Measurements from ENCODE around the gene MYPN.

Gene MYPN

DNA sequence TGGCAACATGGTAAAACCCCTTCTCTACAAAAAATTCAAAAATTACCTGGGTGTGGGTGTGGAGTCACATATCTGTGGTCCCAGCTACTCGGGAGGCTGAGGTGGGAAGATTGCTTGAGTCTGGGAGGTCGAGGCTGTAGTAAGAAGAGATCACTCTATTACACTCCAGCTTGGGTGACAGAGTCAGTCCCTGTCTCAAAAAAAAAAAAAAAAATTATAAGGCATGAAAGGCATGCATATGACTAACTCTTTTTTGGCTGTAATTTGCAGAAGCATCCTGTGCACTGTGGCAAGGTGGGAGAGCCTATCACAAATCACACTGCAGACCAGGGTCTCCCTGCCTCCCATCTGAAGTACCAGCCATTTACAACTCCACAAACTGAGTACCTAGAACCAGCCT is 14.1 kb upstream of the MYPN start:
- DNase-seq (ENCODE audit: low read depth in 2 of 2), result no peak

DNA sequence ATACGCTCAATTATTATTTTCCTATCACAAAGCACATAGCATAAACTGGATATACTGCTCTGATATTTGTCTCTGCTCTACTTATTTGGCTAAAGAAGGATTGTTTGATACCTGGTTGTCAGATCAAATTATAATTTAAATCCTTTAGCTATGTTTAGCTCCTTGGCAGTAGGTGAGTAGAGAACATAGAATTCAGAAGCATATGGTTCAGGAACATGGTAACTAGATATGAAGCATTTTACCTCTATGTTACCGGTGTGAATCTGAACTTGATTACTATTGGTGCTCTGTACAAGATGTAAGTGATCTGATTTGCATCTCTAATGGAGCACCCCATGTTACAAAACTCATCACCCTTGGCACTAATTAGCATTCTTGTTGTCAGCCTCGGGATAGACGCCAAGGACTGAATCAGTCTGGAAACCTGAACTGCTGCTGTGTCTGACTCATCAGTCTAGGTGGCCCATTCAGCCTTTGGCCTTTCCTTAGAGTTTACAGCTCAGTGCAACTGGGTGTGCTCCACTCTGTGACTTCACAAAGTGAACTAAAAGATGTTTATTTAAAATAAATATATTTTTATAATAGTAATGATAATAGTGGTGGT is 12.3 kb upstream of the MYPN start:
- DNase-seq (ENCODE audit: low read depth in 2 of 2), result no peak

DNA sequence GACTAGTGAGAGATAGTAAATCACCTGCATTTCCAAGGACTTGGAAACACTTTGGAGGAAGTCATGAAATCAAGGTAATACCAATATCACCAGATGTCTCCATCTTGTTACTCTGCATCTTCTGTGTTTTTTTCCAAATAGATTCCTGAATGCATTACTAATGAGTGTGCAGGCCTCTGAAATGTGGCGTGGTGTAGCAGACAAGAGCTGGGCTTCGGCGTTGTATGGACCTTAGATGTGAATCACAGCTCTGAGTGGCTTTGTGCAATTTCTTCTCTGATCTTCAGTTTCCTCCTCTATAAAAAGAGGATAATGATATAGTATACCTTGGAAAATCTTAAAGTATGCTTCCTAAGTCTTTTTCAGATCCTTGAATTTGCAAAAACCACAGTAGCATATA is 9.6 kb upstream of the MYPN start:
- DNase-seq (ENCODE audit: low read depth in 2 of 2), result no peak

DNA sequence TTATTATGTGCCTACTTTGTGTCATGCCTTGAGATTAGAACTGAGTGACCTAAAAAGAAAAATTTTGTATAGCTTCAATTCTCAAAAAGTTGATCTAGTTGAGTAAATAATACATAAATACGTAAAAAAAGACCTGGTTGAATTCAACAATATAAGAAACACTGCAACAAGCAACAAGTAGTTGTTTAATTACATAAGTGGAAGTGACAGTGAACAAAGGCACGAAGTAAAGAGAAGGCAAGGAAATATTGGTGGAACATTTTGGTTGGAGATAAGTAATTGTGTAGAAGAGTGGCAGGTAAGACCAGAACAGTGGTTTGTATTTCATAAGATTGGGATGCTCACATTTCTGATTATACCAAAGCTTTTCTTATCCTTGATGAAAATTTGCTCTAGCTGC is 8.2 kb upstream of the MYPN start:
- no peak for DNase-seq (ENCODE audit: low read depth in 2 of 2)

DNA sequence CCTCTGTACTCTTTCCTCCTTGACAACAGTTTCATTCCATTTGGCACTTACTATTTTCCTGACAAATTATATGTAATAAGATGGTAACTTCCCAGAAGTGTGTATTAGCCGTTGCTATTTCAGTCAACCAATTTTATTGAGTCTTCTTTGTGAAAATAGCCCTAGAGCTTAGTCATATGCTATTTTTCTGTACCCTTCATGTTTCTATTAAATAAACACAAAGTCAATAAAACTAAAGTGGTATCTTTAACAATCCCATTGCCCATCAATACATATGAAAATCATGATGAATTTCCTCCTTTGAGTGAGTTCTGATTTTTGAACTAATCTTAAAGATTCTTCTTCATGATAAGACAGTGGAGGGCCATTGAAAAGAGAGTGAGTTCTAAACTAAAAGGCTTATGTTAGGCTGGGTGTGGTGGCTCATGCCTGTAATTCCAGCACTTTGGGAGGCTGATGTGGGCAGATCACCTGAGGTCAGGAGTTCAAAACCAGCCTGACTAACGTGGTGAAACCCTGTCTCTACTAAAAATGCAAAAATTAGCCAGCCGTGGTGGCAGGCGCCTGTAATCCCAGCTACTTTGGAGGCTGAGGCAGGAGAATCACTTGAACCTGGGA is 5.9 kb upstream of the MYPN start:
- no peak for DNase-seq (ENCODE audit: low read depth in 2 of 2)

DNA sequence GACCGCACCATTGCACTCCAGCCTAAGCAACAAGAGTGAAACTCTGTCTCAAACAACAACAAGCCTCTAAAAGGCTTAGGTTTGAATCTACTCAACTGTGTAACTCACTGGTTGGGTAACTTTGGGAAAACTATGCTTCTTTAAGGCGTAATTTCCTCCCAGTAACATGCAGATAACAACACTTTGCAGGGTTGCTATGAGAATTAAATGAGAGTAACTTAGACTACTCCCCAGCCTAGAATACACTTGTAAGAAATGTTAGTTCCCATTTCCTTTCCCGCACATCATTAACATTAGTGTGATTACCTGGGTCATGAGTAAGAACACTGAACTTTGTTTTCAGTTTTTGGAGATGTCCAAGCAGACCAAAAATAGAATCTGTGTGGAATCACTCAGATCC is 5.4 kb upstream of the MYPN start:
- DNase-seq (ENCODE audit: low read depth in 2 of 2), result no peak

DNA sequence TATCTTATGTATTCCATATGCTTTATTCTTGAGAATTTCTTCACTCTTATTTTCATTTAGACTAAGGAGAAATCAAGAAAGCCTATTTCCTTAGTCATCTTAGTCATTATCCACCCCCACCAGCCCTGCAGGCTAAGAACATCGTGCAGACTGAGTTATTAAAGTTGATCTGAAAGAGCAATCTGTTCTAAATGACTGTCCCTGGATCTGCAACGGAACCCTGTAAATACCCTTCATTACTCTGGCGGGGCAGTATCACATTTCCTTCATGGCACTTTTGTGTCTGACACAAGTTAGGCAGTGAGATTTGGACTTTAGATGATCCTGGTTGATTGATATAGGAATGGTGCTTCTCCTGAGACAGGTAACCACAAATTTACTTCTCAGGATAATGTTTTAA is 3.5 kb upstream of the MYPN start:
- no peak for DNase-seq (ENCODE audit: low read depth in 2 of 2)

DNA sequence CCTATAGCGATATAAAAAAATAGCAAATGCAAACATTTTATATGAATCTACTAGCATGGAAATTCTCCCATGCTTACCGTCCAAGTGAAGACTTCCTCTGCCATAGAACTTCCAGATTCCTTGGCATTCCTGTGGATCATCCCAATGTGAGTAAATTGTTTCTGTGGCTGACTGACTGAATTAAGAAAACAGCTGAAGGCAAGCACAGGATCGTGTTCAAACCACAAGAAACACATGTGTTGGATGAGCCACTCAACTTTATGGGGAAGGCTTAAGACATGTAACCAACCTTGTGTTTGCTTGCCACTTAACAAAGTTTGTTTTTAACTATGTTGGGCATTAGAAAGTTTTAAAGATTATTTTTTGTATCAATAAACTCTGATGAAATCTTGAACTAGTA is 2.6 kb upstream of the MYPN start:
- DNase-seq (ENCODE audit: low read depth in 2 of 2), result no peak

DNA sequence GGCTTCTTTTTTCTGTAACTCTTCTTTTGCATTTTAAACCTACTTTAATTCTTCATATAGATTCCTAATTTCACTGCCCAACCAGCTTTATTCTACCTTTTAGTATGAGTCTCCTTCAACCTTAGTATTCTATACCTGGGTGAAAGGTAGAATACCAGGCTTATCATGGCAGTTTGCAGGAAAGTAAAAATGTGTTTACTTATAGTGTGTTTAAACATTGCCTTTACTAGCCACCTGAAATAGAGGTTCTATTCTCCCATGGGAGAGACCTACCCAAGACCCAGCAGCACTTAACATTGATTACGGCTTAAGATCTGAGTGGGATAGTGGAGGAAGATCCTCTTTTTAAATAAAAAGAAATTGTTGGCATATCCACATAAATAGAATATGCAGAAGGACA is 1.6 kb upstream of the MYPN start:
- no peak for DNase-seq (ENCODE audit: low read depth in 2 of 2)

DNA sequence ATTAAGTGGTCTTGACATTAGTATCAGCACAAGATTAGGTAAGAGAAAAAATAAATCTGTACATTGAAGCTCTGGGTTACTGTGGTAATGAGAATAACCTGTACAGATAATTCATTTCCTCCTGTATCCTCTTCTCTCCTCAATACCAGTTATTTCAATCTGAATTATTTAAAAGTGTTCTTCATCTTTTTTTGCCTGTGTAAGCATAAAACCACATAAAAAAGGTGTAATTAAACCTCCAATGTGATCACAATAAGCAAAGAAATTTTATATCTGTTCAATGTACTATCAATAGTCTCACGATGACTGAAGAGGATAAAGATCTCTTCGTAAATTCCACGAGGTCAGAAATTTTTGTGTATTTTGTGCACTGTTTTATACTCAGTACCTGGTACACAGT is 1.2 kb upstream of the MYPN start:
- no peak for DNase-seq (ENCODE audit: low read depth in 2 of 2)

DNA sequence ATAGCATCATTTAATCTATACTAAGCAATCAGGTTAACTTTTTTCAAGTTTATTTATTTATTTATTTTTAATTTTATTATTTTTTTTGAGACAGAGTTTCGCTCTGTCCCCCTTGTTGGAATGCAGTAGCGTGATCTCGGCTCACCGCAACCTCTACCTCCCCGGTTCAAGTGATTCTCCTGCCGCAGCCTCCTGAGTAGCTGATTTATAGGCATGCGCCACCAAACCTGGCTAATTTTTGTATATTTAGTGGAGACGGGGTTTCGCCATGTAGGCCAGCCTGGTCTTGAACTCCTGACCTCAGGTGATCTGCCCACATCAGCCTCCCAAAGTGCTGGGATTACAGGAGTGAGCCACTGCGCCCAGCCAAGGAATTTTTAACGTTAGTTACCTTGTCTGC is 635 bp upstream of the MYPN start:
- DNase-seq (ENCODE audit: low read depth in 2 of 2), result no peak

DNA sequence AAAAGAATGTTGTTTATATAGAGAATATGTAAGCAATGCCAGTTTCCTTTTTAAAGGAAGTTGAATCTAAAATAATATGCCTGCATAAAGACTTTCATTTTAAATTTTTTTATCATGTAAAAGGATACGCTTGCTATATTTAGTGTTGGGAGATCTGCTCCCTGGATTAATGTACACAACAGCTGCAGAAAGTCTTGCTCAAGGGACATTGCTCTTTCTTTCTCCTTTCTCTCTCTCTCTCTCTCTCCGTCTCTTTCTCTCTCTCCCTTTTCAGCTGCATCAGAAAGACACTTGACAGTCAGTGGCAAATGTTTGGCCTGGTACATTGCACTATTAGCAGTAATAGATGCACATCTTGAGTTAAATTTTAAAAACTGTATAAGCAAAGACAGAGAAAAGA is 739 bp downstream of the MYPN start:
- DNase-seq (ENCODE audit: low read depth in 2 of 2), result no peak

DNA sequence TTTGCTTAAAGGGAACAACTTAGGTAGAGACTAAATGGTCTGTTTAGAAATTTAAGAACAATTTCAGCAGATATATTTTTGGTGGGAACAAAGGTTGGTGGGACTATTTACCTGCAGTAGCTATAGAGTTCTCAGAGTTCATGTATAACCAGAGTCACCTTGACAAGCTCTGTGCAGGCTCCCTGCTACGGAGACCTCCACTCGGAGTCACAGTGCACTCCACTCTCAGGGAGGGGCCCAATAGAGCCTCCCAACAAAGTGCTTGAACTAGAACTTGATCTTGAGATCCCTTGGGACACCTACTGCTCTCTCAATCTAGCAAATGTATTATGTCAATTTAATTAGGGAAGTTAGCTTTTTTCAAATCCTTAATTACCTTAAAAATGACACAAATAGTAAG is 2.3 kb downstream of the MYPN start:
- DNase-seq (ENCODE audit: low read depth in 2 of 2), result no peak

DNA sequence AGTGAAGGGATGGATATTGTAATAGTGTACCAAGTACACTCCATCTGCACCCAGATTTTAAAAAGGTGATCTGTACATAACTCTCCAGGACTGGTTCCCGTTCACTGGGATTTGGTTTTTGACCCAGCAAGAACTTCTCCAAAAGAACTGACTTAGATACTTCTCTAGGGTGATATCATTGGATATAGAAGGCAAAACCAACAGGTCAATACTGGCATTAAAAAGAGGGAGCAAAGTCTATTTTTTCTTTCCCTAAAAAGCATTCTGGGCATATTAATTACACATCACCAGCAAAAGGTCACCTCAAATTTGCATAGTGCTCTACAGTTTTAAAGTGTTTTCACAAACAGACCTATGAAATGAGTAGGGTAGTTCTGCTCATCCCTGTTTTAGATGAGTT is 3.5 kb downstream of the MYPN start:
- DNase-seq (ENCODE audit: low read depth in 2 of 2), result no peak

DNA sequence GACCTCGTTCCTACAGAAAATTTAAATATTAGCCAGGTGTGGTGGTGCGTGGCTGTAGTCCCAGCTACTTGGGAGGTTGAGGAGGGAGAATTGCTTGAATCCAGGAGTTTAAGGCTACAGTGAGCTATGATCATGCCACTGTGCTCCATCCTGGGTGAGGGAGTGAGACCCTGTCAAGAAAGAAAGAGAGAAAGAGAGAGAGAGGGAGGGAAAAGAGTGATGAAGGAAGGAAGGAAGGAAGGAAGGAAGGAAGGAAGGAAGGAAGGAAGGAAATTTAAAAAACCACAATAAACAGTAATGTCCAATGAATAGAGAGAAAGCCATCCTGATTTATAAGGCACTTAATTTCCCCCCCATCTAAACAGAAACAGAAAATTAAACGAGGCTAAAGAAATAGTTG is 9.4 kb downstream of the MYPN start:
- DNase-seq (ENCODE audit: low read depth in 2 of 2), result no peak

DNA sequence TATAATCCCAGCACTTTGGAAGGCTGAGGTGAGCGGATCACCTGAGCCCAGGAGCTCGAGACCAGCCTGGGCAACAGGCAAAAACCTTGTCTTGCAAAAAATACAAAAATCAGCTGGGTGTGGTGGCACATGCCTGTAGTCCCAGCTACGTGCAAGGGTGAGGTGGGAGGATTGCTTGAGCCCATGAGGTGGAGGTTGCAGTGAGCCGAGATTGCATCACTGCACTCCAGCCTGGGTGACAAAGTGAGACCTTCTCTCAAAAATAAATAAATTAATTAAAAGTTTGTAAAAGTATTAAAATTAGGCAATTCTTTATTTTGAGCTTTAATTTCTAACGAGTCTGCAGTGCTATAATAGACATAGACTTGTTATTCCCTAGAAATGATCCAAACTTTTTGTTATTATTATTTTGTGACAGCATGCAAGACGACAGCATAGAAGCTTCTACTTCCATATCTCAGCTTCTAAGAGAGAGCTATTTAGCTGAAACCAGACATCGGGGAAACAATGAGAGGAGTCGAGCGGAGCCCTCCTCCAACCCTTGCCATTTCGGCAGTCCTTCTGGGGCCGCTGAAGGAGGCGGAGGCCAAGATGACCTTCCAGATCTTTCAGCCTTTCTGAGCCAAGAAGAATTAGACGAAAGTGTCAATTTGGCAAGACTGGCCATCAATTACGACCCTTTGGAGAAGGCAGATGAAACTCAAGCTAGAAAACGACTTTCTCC is 11.9 kb downstream of the MYPN start:
- DNase-seq (ENCODE audit: low read depth in 2 of 2), result no peak

DNA sequence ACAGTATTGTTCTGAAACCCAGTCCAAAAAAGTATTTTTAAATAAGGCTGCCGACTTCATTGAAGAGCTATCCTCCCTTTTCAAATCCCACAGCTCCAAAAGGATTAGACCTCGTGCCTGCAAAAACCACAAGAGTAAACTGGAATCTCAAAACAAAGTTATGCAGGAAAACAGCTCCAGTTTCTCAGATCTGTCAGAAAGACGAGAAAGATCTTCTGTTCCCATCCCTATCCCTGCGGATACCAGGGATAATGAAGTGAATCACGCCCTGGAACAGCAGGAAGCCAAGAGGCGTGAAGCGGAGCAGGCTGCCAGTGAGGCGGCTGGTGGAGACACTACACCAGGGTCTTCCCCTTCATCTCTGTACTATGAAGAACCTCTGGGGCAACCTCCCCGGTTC is 12.6 kb downstream of the MYPN start:
- no peak for DNase-seq (ENCODE audit: low read depth in 2 of 2)

DNA sequence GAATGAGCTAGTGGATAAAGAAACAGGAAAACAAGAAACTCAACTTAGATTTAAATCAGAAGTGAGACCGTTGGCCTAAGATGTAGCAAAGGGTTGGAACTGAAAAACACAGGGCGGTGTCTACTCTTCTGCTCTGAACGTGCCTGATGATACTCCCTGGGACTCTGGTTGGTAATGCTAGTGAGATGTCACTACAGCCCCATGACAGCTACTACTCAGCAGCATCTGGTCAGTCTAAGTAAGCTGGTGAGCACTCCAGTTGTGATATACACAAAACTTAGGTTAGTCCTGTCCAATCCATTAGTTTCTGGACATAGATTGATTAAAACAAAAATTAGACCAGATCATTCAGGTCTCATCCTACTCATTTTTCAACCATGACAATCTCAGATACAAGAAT is 15.4 kb downstream of the MYPN start:
- no peak for DNase-seq (ENCODE audit: low read depth in 2 of 2)

DNA sequence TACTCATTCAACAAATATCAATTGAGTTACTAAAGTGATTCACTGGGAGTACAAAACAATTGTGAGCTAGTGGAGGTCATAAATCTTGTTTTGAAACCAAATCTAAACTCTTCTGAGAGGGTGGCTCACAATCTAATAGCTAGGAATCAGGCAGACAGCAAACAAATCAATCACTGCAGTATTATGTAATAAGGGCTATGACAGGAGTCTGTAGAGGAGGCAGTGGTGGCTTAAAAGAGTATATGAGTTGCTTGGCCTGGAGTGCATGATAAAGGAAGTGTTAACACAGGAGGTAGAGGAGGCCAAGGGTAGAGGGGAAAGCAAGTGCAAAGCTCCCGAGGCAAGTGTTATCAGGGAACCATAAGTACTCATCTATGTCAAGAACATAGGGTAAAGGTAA is 16.5 kb downstream of the MYPN start:
- DNase-seq (ENCODE audit: low read depth in 2 of 2), result no peak

DNA sequence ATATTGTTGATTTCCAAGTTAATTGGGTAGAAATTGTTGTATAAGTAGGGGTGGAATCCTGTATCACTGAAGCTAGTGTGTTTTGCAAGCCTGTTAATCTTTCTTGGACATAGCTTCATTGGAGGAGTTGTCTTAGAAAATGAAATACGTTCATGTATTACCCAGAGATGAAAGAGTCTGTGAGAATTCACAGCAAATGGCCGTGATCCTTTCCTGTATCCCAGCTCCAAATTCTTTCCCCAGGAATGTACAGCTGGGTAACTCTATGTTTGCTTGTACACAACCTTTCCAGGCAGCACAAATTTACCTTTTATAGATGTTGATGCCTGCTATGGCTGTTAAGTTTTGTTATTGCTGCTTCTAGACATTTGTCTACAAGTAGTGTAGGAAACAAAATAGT is 18.7 kb downstream of the MYPN start:
- DNase-seq (ENCODE audit: low read depth in 2 of 2), result no peak

DNA sequence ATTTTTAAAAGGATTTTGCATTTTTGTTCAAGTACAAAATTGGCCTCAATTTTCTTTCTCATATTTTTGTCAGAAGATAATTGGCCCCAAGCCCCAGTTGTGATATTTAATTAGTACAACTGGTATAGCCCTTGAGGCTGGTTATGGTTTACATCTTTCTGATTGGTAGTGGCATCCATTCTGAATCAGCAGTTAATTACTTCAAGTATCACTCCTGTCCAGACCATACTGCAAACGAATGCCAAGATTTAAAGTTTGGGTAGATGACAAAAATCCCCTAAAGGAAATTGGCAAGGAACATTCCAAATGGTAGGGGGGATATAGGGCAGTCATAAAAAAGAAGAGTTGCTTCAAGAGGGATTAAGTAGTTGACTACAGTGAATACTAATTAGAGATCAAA is 23.1 kb downstream of the MYPN start:
- DNase-seq (ENCODE audit: low read depth in 2 of 2), result no peak

DNA sequence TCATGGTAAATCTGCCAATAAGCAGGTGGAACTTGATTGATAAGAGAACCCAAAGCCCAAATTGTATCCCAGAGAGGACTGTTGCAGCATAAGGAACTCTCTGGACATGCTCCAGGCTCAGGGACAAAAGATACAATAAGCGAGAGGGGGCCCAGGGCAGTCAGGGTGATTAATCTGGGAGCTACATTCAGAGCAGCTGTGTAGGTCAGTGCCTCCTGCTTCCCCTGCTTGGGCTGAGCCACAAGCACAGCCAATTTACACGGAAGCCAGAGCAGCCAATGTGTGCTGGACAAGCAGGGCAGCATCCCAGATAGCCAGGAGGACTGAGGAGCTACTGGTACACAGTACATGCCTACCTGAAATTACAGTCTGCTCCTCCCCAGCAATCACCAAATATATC is 24.2 kb downstream of the MYPN start:
- DNase-seq (ENCODE audit: low read depth in 2 of 2), result no peak

DNA sequence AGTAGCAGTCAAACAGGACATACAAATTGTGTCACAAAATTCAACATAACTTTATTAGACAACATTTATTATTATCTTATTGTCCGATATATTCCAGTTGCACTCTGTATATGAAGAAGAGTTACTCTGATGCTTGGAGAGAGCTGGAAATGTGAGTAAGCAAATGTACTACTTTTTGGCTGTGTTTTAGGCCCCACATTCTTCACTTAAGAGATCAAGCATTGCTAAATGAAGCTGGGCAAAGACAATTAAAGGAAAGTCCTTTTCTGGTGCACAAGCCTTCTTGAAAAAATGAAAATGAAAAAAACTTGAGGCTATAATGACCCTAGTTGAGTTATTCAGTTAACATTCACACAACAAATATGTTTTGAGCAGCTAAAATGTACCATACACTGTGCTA is 26.1 kb downstream of the MYPN start:
- no peak for DNase-seq (ENCODE audit: low read depth in 2 of 2)
